Keratinocyte (primary cell): ENCODE data around the gene ZNF264. TPM values are rescaled to one million over a fixed set of nuclear protein-coding genes. Genes with fewer than 3 reads are reported as not detected.
A peak's percentile ranks its signal among the peaks of the same experiment; 100 is the strongest.

Experiments used
- DNase-seq: peaks from one replicate; pipeline ENCODE4 v3.0.0-alpha.2; 2011; ENCODE audit warnings: low read depth, missing footprints, low spot score
- FAIRE-seq: peaks from 2 replicates; lab custom pipeline; 2011; peaks lifted over from hg19 to GRCh38; lab: Jason Lieb, UNC
- H2AFZ ChIP-seq: 2 replicates; pipeline ENCODE4 v1.6.0; 2012; ENCODE audit warnings: low read length, control low read depth, inconsistent platforms; ENCODE audit not compliant: control insufficient read depth
- H3K27ac ChIP-seq: 2 replicates; pipeline ENCODE4 v1.5.1; 2011; ENCODE audit warnings: low read length; ENCODE audit not compliant: control insufficient read depth, insufficient read depth
- H3K27me3 ChIP-seq: 3 replicates; pipeline ENCODE4 v1.6.0; 2011; ENCODE audit warnings: low read length; ENCODE audit not compliant: control insufficient read depth, insufficient read depth; ENCODE audit errors: extremely low read depth
- H3K36me3 ChIP-seq, 2 experiments: 2 replicates in 1 of 2; 3 replicates in 1 of 2; pipeline ENCODE4 v1.5.1; 2011; ENCODE audit warnings: low read length in 2 of 2, mild to moderate bottlenecking in 1 of 2; ENCODE audit not compliant: control insufficient read depth in 2 of 2, insufficient read depth in 2 of 2; ENCODE audit errors: extremely low read depth in 1 of 2
- H3K4me1 ChIP-seq: 3 replicates; pipeline ENCODE4 v1.5.1; 2011; ENCODE audit warnings: low read length; ENCODE audit not compliant: control insufficient read depth, insufficient read depth; ENCODE audit errors: extremely low read depth
- H3K4me2 ChIP-seq: 3 replicates; pipeline ENCODE4 v1.6.0; 2011; ENCODE audit warnings: low read depth, low read length; ENCODE audit not compliant: control insufficient read depth, insufficient read depth; ENCODE audit errors: extremely low read depth
- H3K4me3 ChIP-seq, 3 experiments: fragments of 200-600 bp in 1 of 3; sonication (generic) in 1 of 3; 2 replicates in 2 of 3; 3 replicates in 1 of 3; pipeline ENCODE4 v1.5.1; 2011 to 2016; ENCODE audit warnings: low read length in 3 of 3, mild to moderate bottlenecking in 3 of 3, control low read depth in 2 of 3, inconsistent platforms in 1 of 3, low read depth in 1 of 3, mixed read lengths in 1 of 3, mixed run types in 1 of 3, moderate library complexity in 1 of 3; ENCODE audit not compliant: control insufficient read depth in 2 of 3, insufficient read depth in 2 of 3; ENCODE audit errors: extremely low read depth in 1 of 3
- H3K79me2 ChIP-seq: 2 replicates; pipeline ENCODE4 v1.6.0; 2012; ENCODE audit warnings: low read length; ENCODE audit not compliant: control insufficient read depth, insufficient read depth
- H3K9ac ChIP-seq: 3 replicates; pipeline ENCODE4 v1.6.0; 2011; ENCODE audit warnings: low read length; ENCODE audit not compliant: control insufficient read depth, insufficient read depth; ENCODE audit errors: extremely low read depth
- H3K9me1 ChIP-seq: 3 replicates; pipeline ENCODE4 v1.6.0; 2011; ENCODE audit warnings: low read length; ENCODE audit not compliant: control insufficient read depth, insufficient read depth; ENCODE audit errors: extremely low read depth
- H3K9me3 ChIP-seq: 2 replicates; pipeline ENCODE4 v1.5.1; 2012; ENCODE audit warnings: low read depth, low read length; ENCODE audit not compliant: control insufficient read depth
- H4K20me1 ChIP-seq: 3 replicates; pipeline ENCODE4 v1.6.0; 2011; ENCODE audit warnings: low read length; ENCODE audit not compliant: control insufficient read depth, insufficient read depth; ENCODE audit errors: extremely low read depth
- CTCF ChIP-seq, 3 experiments: IDR thresholded peaks in 1 of 3; conservative IDR thresholded peaks in 1 of 3; optimal IDR thresholded peaks in 1 of 3; 2 replicates in 2 of 3; 3 replicates in 1 of 3; pipeline versions ENCODE3 to v1.5.1; 2011; ENCODE audit warnings: low read length in 3 of 3, mild to moderate bottlenecking in 3 of 3, moderate library complexity in 2 of 3, control low read depth in 1 of 3, inconsistent platforms in 1 of 3; ENCODE audit not compliant: insufficient read depth in 2 of 3; ENCODE audit errors: extremely low read depth in 1 of 3
- EZH2 ChIP-seq: IDR thresholded peaks from one replicate; pipeline ENCODE4 v1.6.1; 2012; ENCODE audit warnings: inconsistent platforms, mild to moderate bottlenecking, low read length, moderate library complexity
- dilution Hi-C: fragments of 300-500 bp; cut with MboI; formaldehyde crosslinking; loops from one replicate; pipeline ENCODE4 v1.7.0; 2020; ENCODE audit warnings: low sequenced_read_pairs; ENCODE audit not compliant: extremely low pct_ligation_motif_present
- polyA minus RNA-seq, 3 experiments: library from RNA; depleted of rRNA, polyadenylated mRNA; stranded (reverse); fragments of >200 nt; gene quantifications; 1 replicate in 1 of 3; 2 replicates in 1 of 3; 3 replicates in 1 of 3; pipeline ENCODE4 v1.2.3, GENCODE V29; 2011
- polyA plus RNA-seq, 5 experiments: library from polyadenylated mRNA; depleted of rRNA in 3 of 5; stranded (reverse) in 3 of 5; stranded (forward) in 1 of 5; unstranded in 1 of 5; fragments of >200 nt; gene quantifications; 1 replicate in 1 of 5; 2 replicates in 3 of 5; 3 replicates in 1 of 5; pipeline versions ENCODE4 v1.2.1 to v1.2.3, GENCODE V29; 2011 to 2012; ENCODE audit warnings: missing spikeins in 2 of 5, low read depth in 1 of 5, low replicate concordance in 1 of 5

Gene ZNF264
- polyA plus RNA-seq (7.4 to 8.7 TPM (median 7.6 TPM) in 3 replicates), polyA minus RNA-seq (34.1 to 44.6 TPM (median 42.3 TPM) in 3 replicates)
- polyA plus RNA-seq (2011; ENCODE audit: low read depth): 3.7 TPM
- polyA plus RNA-seq (2011; cell fraction: cytosol; rRNA removed): 2.7 and 4.1 TPM in 2 replicates
- polyA plus RNA-seq (2011; cell fraction: nucleus; rRNA removed): 13.6 and 14.0 TPM in 2 replicates
- 5.5 and 6.6 TPM in 2 replicates for polyA plus RNA-seq (2012; ENCODE audit: low replicate concordance)
- 13.0 TPM for polyA minus RNA-seq (2011; cell fraction: cytosol; rRNA and poly(A)+ RNA removed)
- polyA minus RNA-seq (2011; cell fraction: nucleus; rRNA and poly(A)+ RNA removed): 21.9 and 50.5 TPM in 2 replicates

- H3K4me3 ChIP-seq: peak within 1 kb of the TSS; percentile 82 to 95 (median 94)
- no peak for DNase-seq
- H3K4me2 ChIP-seq: peak within 1 kb of the TSS; percentile 78
- FAIRE-seq: peak; percentile 39
- H3K9me3 ChIP-seq: no peaks in the 10 kb centered on the region
- peaks cover 40% of the 10 kb centered on the region for H3K79me2 ChIP-seq
- peaks cover 10% of the 10 kb centered on the region for H3K4me1 ChIP-seq
- H3K27me3 ChIP-seq: no peaks in the 10 kb centered on the region
- H3K9ac ChIP-seq: peak within 1 kb of the TSS; percentile 89
- TF ChIP-seq CTCF (optimal IDR thresholded peaks at IDR 0.05 in 1 of 3, IDR thresholded peaks at IDR 0.05 in 1 of 3, conservative IDR thresholded peaks at IDR 0.05 in 1 of 3; ENCODE audit: extremely low read depth in 1 of 3, insufficient read depth in 2 of 3, low read length in 3 of 3): peak in 1 of 3 experiments; percentile 13
- no peak for TF ChIP-seq EZH2
- H2AFZ ChIP-seq: peak within 1 kb of the TSS; percentile 97
- no peaks in the 10 kb centered on the region for H3K9me1 ChIP-seq
- peaks cover 2% of the 10 kb centered on the region for H4K20me1 ChIP-seq
- H3K36me3 ChIP-seq: peaks cover 8 to 18% of the 10 kb centered on the region in 2 experiments
- peak within 1 kb of the TSS; percentile 82 for H3K27ac ChIP-seq
- dilution Hi-C loops: no loop called here
These were observed at the start of gene ZNF264 for GRCh38 chr19:57191141-57192076. Gene ZNF264, plus strand, starts transcription at chr19:57191500. Its CDS starts 414 bp downstream, at chr19:57191914.

GRCh38 chr19:57141699-57142098 is 49.6 kb upstream of the ZNF264 start:
- TF ChIP-seq CTCF (optimal IDR thresholded peaks at IDR 0.05 in 1 of 3, IDR thresholded peaks at IDR 0.05 in 1 of 3, conservative IDR thresholded peaks at IDR 0.05 in 1 of 3; ENCODE audit: extremely low read depth in 1 of 3, insufficient read depth in 2 of 3, low read length in 3 of 3): no peak
- TF ChIP-seq EZH2: no peak

More at GRCh38 chr19:57141699-57142098, 49.6 kb upstream of the ZNF264 start:
- peaks cover 2% of the 10 kb centered on the region for H3K9me3 ChIP-seq
- H4K20me1 ChIP-seq: no peaks in the 10 kb centered on the region
- no peaks in the 10 kb centered on the region for H3K4me1 ChIP-seq
- H3K9me1 ChIP-seq: no peaks in the 10 kb centered on the region
- H3K36me3 ChIP-seq: no peaks in the 10 kb centered on the region
- no peak overlapping the region for H3K4me2 ChIP-seq
- no peak overlapping the region for H2AFZ ChIP-seq
- FAIRE-seq: no peak
- H3K27me3 ChIP-seq: no peaks in the 10 kb centered on the region
- dilution Hi-C loops: no loop called here
- no peak overlapping the region for H3K9ac ChIP-seq
- H3K4me3 ChIP-seq: no peak overlapping the region
- no peaks in the 10 kb centered on the region for H3K79me2 ChIP-seq
- no peak for DNase-seq
- no peak overlapping the region for H3K27ac ChIP-seq
